Stimulated activated CD8-positive, alpha-beta memory T cell treated with anti-CD3 and anti-CD28 coated beads, Interleukin-15, amount 100 ng/mL, for 48 hours (primary cell): ENCODE measurements around the gene CASP2.

Experiments
- DNase-seq, 2 donors: peaks; one replicate each; pipeline ENCODE4 v3.0.0-alpha.2; 2020; ENCODE audit warnings: low read depth in 2 of 2

CASP2 gene

DNA sequence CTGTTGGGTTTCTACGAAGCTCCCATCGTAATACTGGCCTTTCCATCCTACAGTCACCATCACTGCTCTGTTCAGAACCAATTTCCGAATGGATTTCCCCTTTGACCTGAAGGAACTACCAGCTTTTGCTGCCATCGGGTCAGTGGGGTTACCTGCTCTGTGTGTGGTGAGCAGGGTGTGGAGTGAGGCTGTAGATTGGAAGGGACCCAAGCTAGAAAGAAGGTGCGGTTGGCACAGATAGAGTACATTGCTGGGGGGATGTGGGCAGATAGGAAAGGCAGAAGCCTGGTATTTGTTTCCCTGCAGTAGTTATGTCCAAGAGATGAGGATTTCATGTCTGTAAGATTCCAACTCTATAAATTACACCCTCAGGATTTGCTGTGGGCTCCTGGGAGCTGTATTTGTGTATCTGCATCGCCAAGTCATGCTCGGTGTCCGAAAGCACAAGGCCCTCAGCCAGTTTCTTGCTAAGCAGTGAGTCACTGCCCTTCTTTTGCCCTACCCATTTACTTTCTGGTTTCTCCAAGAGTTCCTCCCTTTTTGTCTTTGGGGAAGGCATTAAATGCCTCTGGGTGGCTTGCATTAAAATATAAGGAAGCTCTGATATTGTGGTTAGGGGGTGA, 43.1 kb downstream of the CASP2 start:
- no peak for DNase-seq

DNA sequence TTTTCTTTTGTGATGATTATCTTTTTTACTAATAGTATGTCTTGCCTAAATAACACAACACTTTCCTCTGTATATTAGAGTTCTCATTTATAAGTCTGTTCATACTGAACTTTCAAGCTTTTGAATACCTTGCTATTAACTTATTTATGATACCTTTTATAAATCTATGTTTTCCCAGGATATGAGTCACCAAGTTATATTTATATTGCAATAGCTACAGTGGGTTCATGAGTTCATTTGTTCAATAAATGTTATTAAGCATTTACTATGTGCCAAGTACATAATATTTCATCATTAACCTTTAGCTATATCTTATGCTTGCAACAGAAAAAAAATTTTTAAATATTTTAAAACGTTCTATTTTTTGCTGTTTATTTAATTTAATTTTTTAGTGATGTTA, 46.1 kb downstream of the CASP2 start:
- no peak for DNase-seq

DNA sequence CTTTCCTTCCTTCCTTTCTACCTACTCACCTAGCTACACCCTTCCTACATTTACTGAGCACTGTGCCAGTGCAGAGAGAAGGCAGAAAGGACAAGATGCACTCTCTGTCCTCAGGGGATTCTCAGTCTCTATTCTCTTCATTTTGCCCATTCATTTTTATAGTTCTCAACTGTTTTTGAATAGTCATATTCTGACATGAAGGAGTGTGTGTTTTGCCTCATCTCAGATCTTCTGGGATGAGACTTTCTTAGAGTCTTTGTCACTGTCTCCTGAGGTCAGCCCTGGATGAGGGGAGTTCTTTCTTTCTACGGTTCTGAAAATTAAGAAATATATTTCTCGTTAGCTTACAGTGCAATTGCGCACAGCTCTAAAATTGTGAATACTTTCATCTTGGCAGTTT, 49.1 kb downstream of the CASP2 start:
- no peak for DNase-seq

DNA sequence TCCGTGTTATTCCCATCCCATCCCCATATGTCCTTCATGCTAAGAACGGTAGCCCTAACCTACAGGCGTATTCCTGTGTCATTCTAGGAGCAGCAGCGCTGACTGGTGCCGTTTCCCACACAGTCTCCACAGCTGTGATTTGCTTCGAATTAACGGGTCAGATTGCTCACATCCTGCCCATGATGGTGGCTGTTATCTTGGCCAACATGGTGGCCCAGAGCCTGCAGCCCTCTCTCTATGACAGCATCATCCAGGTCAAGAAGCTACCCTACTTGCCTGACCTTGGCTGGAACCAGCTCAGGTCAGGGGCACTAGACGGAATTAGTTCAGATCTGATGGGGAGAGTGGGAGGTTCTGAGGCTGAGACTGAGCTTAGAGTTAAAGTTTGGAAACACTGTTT, 53.7 kb downstream of the CASP2 start:
- DNase-seq, result no peak

- DNase-seq, result no peak
Observed at GRCh38 chr7:143343596-143343995, 55.4 kb downstream of the CASP2 start.

DNA sequence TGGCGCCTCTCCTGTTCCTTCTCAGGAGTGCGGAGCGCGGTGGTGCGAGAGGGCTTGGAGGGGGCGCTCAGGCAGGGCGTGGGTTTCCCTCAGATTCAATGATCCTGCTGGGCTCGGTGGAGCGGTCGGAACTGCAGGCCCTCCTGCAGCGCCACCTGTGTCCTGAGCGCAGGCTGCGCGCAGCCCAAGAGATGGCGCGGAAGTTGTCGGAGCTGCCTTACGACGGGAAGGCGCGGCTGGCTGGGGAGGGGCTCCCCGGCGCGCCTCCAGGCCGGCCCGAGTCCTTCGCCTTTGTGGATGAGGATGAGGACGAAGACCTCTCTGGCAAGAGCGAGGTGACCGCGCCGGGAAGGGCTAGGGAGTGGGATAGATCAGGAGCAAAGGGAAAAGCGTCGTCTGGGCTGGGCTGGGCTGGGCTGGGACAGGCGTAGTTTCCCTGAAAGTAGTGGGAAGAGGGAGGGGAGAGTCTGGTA, 57.3 kb downstream of the CASP2 start:
- DNase-seq, result peak; percentile 49 to 65

DNA sequence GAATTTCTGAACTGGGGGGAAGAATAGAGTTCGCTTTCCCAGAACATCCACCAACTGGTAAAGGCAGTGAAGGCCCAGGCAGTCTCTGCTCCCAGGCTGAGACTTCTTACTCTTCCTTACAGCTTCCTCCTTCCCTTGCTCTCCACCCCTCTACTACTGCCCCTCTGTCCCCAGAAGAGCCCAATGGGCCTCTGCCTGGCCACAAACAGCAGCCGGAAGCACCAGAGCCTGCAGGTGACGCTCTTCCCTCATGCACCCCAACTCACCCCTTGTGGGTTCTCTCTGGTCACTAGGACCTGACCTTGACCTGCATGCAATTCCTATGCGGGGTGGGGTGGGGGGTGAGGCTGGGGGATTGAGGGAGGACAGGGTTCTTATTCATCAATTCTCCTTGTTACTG, 57.9 kb downstream of the CASP2 start:
- no peak for DNase-seq

DNA sequence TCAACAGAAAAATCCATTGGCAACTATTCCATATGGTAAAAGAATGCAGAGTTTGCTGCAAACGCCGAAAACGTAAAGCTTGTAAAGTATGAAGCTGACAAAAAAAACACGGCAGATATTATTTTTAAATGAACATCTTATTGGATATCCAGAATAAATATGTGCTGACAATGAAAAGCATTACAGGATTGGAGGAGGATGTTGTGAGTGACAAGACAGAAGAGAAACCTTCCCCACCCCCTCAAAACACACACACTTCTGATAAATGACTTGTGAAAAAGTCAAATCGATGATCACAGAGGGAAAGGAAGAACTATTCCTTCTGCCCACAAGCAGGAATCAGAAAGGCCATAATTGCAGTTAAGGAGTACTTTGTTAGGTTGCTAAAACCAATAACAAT, 59.8 kb downstream of the CASP2 start:
- no peak for DNase-seq

GRCh38 chr7:143351060-143351459, 62.9 kb downstream of the CASP2 start:
- no peak for DNase-seq

GRCh38 chr7:143351574-143351973, 63.4 kb downstream of the CASP2 start:
- no peak for DNase-seq

DNA sequence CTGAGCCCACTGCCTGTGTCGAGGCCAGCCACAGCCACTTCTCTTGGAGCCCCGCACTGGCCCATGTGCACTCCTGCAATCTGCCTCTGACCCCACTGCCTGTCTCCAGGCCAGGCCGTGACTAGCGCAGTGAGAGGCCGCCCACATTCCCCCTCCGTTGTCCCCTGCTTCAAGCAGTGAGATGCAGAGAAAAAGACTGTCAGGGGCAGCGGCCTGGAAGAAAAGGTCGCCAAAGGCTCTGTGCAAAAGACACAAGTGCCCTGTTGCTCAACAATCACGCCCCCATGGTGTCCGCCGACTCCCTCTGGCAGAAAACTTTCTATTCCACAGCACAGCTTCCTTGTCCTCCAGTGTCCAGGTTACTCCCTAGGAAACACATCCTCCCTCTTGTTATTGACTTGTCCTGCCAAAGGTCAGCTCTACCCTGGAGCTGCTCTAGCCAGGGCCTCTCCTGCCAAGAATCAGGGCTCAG, 64.4 kb downstream of the CASP2 start:
- no peak for DNase-seq

- no peak for DNase-seq
Observed at GRCh38 chr7:143354376-143354775, 66.2 kb downstream of the CASP2 start.

DNA sequence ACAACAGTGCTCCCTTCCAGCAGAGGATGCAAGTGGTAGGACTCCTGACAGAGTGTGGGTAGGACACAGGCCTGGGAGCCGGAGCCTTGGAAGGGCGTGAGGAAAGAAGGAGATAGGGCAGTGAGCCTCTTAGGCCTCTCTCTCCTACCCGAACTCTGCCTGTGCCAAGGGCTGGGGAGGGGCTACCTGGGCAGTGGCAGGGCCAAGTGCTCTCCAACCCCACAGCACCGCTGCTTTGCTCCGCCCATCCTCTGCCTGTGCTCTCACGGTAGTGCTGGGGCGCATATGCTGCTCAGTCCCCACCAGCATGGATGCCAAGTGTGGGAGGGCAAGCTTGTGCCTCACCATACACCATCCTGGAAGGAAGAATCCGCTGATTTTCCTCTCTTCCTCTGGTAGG, 66.8 kb downstream of the CASP2 start:
- DNase-seq, result no peak

DNA sequence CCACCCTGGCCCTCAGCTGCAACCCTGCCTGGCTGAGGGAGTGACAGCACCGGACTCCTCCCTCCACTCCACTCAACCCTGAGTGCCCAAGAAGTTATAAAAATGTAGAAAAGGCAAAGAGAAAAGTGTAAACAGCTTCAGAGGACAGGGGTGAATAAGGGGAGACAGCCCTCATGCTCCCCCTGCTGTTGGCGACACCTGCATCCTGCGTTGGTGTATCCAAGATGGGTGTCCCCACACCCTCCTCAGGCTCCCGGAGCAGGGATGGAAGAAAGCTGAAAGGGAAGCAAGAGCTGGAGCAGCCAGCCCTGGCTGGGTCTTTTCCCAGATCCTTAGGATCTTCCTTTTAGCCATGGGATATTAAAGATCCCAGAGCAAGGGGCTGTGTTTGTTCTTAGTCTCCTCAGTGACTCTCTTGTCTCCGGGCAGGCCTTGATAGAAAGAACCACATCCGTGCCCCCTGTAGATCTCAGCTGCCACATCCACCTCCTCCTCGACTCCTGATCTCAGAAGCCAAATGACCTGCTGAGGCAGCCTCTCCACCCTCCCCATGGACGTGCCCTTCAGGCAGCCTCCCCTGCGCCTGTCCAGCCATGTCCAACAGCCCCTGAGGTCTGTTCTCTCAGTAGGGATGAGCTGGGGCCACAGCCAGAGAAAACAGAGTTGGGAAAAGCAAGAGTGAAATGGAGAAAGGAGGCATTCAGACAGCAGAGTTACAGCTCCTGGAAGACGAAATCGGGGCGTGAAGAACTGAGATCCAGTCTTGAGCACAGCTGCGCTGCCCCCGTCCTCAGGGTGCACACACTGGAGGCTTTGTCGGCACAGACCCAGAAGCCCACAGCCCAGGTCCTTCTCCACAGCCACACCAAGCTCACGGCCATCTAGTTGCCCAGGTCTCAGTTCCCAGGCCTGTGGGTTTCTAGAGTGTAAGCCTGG, 67.6 kb downstream of the CASP2 start:
- DNase-seq, result no peak

GRCh38 chr7:143356414-143357050, 68.4 kb downstream of the CASP2 start:
- no peak for DNase-seq
